ENCODE results near the gene KBTBD8. TPM values are rescaled to one million over a fixed set of nuclear protein-coding genes. Genes with fewer than 3 reads are reported as not detected.

KBTBD8 gene
- total and polyA plus RNA-seq, 2 of the 13 experiments (the other 11 are each of a cell fraction or from before 2014, with no cell fraction given), result 1.1 to 7.6 TPM

DNA sequence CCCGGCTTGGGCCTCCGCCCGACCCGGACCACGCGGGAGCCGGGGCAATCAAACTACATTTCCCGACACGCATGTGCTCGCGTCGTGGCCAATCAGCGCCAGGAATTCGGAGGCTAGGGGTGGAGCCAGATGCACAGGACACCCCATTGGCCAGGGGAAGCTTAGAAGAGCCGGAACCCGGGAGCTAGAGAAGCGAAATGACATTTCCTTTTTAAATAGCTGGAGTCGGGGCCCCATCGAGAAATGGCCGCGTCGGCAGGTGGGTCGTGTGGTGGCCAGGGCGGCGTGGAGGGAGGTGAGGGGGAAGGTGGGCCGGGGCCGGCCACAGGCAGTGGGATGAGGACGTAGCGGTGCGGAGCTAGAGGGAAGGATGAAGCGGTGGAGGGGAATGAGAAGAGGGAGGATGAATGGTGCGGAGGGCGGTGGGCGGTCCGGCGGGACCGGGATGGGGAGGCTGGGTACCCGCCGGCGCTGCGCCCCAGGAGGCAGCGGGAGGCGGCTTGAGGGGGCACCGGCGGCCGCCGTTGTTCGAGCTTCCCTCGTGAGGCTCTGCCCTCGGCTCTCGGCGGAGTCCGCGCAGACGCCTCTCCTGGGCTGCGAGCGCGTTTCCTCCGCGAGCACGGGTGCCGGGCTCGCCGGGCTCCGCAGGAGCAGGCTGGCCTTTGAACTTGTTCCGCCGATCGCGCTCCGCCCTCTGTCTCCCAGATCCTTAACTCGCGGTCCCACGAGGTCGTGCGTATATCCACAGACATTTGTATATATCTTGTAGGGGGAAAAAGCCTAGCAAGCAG, at the start of gene KBTBD8 (continued):
- TF ChIP-seq, protein P1, sequence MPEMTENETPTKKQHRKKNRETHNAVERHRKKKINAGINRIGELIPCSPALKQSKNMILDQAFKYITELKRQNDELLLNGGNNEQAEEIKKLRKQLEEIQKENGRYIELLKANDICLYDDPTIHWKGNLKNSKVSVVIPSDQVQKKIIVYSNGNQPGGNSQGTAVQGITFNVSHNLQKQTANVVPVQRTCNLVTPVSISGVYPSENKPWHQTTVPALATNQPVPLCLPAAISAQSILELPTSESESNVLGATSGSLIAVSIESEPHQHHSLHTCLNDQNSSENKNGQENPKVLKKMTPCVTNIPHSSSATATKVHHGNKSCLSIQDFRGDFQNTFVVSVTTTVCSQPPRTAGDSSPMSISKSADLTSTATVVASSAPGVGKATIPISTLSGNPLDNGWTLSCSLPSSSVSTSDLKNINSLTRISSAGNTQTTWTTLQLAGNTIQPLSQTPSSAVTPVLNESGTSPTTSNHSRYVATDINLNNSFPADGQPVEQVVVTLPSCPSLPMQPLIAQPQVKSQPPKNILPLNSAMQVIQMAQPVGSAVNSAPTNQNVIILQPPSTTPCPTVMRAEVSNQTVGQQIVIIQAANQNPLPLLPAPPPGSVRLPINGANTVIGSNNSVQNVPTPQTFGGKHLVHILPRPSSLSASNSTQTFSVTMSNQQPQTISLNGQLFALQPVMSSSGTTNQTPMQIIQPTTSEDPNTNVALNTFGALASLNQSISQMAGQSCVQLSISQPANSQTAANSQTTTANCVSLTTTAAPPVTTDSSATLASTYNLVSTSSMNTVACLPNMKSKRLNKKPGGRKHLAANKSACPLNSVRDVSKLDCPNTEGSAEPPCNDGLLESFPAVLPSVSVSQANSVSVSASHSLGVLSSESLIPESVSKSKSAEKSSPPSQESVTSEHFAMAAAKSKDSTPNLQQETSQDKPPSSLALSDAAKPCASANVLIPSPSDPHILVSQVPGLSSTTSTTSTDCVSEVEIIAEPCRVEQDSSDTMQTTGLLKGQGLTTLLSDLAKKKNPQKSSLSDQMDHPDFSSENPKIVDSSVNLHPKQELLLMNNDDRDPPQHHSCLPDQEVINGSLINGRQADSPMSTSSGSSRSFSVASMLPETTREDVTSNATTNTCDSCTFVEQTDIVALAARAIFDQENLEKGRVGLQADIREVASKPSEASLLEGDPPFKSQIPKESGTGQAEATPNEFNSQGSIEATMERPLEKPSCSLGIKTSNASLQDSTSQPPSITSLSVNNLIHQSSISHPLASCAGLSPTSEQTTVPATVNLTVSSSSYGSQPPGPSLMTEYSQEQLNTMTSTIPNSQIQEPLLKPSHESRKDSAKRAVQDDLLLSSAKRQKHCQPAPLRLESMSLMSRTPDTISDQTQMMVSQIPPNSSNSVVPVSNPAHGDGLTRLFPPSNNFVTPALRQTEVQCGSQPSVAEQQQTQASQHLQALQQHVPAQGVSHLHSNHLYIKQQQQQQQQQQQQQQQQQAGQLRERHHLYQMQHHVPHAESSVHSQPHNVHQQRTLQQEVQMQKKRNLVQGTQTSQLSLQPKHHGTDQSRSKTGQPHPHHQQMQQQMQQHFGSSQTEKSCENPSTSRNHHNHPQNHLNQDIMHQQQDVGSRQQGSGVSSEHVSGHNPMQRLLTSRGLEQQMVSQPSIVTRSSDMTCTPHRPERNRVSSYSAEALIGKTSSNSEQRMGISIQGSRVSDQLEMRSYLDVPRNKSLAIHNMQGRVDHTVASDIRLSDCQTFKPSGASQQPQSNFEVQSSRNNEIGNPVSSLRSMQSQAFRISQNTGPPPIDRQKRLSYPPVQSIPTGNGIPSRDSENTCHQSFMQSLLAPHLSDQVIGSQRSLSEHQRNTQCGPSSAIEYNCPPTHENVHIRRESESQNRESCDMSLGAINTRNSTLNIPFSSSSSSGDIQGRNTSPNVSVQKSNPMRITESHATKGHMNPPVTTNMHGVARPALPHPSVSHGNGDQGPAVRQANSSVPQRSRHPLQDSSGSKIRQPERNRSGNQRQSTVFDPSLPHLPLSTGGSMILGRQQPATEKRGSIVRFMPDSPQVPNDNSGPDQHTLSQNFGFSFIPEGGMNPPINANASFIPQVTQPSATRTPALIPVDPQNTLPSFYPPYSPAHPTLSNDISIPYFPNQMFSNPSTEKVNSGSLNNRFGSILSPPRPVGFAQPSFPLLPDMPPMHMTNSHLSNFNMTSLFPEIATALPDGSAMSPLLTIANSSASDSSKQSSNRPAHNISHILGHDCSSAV (CRISPR knock-in tag; IDR thresholded peaks at IDR 0.05; ENCODE audit: borderline replicate concordance), result no peak
- no peak for TF ChIP-seq NONO (IDR thresholded peaks at IDR 0.05)
- TF ChIP-seq NONO (CRISPR knock-in tag; conservative IDR thresholded peaks at IDR 0.05), result peak; percentile 72; the same call in 1 of the 2 replicates
- no peak for TF ChIP-seq SMAD9 (CRISPR knock-in tag; IDR thresholded peaks at IDR 0.05)
- no peak for TF ChIP-seq STAG1 (CRISPR knock-in tag; IDR thresholded peaks at IDR 0.05)
- TF ChIP-seq ZNF720 (CRISPR knock-in tag; IDR thresholded peaks at IDR 0.05), result no peak
- TF ChIP-seq ZFAT (CRISPR knock-in tag; conservative IDR thresholded peaks at IDR 0.05), result no peak
- TF ChIP-seq, protein P2, sequence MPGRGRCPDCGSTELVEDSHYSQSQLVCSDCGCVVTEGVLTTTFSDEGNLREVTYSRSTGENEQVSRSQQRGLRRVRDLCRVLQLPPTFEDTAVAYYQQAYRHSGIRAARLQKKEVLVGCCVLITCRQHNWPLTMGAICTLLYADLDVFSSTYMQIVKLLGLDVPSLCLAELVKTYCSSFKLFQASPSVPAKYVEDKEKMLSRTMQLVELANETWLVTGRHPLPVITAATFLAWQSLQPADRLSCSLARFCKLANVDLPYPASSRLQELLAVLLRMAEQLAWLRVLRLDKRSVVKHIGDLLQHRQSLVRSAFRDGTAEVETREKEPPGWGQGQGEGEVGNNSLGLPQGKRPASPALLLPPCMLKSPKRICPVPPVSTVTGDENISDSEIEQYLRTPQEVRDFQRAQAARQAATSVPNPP (CRISPR knock-in tag; IDR thresholded peaks at IDR 0.05), result no peak
- TF ChIP-seq HOXD1 (CRISPR knock-in tag; IDR thresholded peaks at IDR 0.05), result no peak
- peak; percentile 52 for TF ChIP-seq KMT2B (CRISPR knock-in tag; IDR thresholded peaks at IDR 0.05)
- TF ChIP-seq TCF7L2 (IDR thresholded peaks at IDR 0.05; ENCODE audit: low read depth, low read length), result no peak
- TF ChIP-seq, protein P3, sequence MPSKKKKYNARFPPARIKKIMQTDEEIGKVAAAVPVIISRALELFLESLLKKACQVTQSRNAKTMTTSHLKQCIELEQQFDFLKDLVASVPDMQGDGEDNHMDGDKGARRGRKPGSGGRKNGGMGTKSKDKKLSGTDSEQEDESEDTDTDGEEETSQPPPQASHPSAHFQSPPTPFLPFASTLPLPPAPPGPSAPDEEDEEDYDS (CRISPR knock-in tag; IDR thresholded peaks at IDR 0.05), result peak; percentile 68
- no peak for TF ChIP-seq NFE2 (CRISPR knock-in tag; IDR thresholded peaks at IDR 0.05)
- TF ChIP-seq ZNF549 (CRISPR knock-in tag; IDR thresholded peaks at IDR 0.05), result no peak
- TF ChIP-seq ZNF768 (CRISPR knock-in tag; IDR thresholded peaks at IDR 0.05), result 0 out of 2 replicates have a peak, but pooled peaks have one; percentile 38
- no peak for TF ChIP-seq ZNF367 (CRISPR knock-in tag; IDR thresholded peaks at IDR 0.05; ENCODE audit: borderline replicate concordance)
- TF ChIP-seq ZNF253 (CRISPR knock-in tag; IDR thresholded peaks at IDR 0.05; ENCODE audit: borderline replicate concordance), result no peak
- TF ChIP-seq GATAD2A (CRISPR knock-in tag; IDR thresholded peaks at IDR 0.05), result no peak
- TF ChIP-seq SETDB1 (CRISPR knock-in tag; IDR thresholded peaks at IDR 0.05; ENCODE audit: borderline replicate concordance), result no peak
- no peak for TF ChIP-seq ZSCAN21 (CRISPR knock-in tag; IDR thresholded peaks at IDR 0.05; ENCODE audit: borderline replicate concordance)
- 0 out of 2 replicates have a peak, but pooled peaks have one; percentile 14 for TF ChIP-seq SRF (IDR thresholded peaks at IDR 0.05; ENCODE audit: low read depth, low read length)
- TF ChIP-seq ZNF468 (CRISPR knock-in tag; IDR thresholded peaks at IDR 0.05), result no peak

Data from HepG2 (cell line).